Neutrophil (primary cell): ENCODE measurements around the gene LORICRIN.

Experiments used
- H3K27ac ChIP-seq: fragments of 200-600 bp; sonication (generic); 2 replicates; pipeline ENCODE4 v1.5.1; 2016; ENCODE audit warnings: mild to moderate bottlenecking, moderate library complexity
- H3K27me3 ChIP-seq: fragments of 200-600 bp; sonication (generic); 2 replicates; pipeline ENCODE4 v1.6.0; 2016; ENCODE audit warnings: mild to moderate bottlenecking
- H3K36me3 ChIP-seq: fragments of 200-600 bp; sonication (generic); 2 replicates; pipeline ENCODE4 v1.5.1; 2017
- H3K4me1 ChIP-seq, 2 experiments: fragments of 200-600 bp in 1 of 2; sonication (generic) in 1 of 2; 1 replicate in 1 of 2; 2 replicates in 1 of 2; pipeline versions ENCODE4 v1.5.1 to v1.6.1; 2013 to 2016; ENCODE audit warnings: low read depth in 1 of 2, low read length in 1 of 2, mild to moderate bottlenecking in 1 of 2, moderate library complexity in 1 of 2; ENCODE audit not compliant: control insufficient read depth in 1 of 2, insufficient read depth in 1 of 2
- H3K4me3 ChIP-seq, 2 experiments: fragments of 200-600 bp in 1 of 2; sonication (generic) in 1 of 2; 1 replicate in 1 of 2; 2 replicates in 1 of 2; pipeline ENCODE4 v1.5.1; 2013 to 2016; ENCODE audit warnings: low read depth in 1 of 2, low read length in 1 of 2, mild to moderate bottlenecking in 1 of 2, moderate library complexity in 1 of 2
- H3K9me3 ChIP-seq: fragments of 200-600 bp; sonication (generic); 2 replicates; pipeline ENCODE4 v1.5.1; 2016
- CTCF ChIP-seq: fragments of 200-600 bp; sonication (generic); IDR thresholded peaks from 2 replicates; pipeline ENCODE4 v1.5.1; 2016; ENCODE audit warnings: antibody characterized with exemption

The LORICRIN gene

GRCh38 chr1:153246825-153247224 is 12.7 kb upstream of the LORICRIN start:
- Histone ChIP-seq H3K36me3 (no peaks in the 10 kb centered on the region), H3K27me3 (peaks cover 51% of the 10 kb centered on the region), H3K27ac (no peak overlapping the region), H3K4me3 (no peak overlapping the region), H3K9me3 (no peaks in the 10 kb centered on the region), H3K4me1 (peaks cover 10 to 11% of the 10 kb centered on the region in 2 experiments)
- TF ChIP-seq CTCF, result no peak

GRCh38 chr1:153248176-153248879 is 11.2 kb upstream of the LORICRIN start:
- Histone ChIP-seq H3K27me3 (peaks cover 52% of the 10 kb centered on the region), H3K27ac (no peak overlapping the region), H3K4me1 (peaks cover 17% of the 10 kb centered on the region in 2 experiments), H3K9me3 (no peaks in the 10 kb centered on the region), H3K36me3 (no peaks in the 10 kb centered on the region), H3K4me3 (no peak overlapping the region)
- no peak for TF ChIP-seq CTCF

DNA sequence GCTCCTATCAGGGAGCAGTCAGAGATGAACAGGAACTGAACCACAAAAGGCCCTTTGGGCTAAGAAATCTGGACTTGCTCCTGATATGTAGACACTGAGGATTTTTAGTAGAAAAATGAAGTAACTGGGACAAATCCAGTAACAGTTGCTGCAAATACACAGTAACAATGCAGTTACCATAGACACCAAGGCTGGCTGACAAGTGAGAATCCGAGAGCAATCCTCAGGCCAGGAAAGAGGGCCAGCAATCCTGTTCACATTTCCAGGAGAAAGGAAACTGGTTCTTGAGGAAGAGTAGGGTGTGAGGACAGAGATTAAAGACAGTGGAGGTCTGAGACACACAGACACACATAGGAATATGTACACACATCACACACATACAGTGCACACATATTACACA is 9.3 kb upstream of the LORICRIN start:
- Histone ChIP-seq H3K4me3 (no peak overlapping the region), H3K27ac (no peak overlapping the region), H3K36me3 (no peaks in the 10 kb centered on the region), H3K9me3 (no peaks in the 10 kb centered on the region), H3K27me3 (peaks cover 58% of the 10 kb centered on the region), H3K4me1 (peaks cover 17% of the 10 kb centered on the region in 2 experiments)
- TF ChIP-seq CTCF, result no peak

- Histone ChIP-seq H3K4me1 (peaks cover 17% of the 10 kb centered on the region in 2 experiments), H3K4me3 (no peak overlapping the region), H3K27ac (no peak overlapping the region), H3K27me3 (peaks cover 61% of the 10 kb centered on the region), H3K36me3 (no peaks in the 10 kb centered on the region), H3K9me3 (no peaks in the 10 kb centered on the region)
- TF ChIP-seq CTCF, result no peak
Observed at GRCh38 chr1:153251087-153251486, 8.4 kb upstream of the LORICRIN start.

DNA sequence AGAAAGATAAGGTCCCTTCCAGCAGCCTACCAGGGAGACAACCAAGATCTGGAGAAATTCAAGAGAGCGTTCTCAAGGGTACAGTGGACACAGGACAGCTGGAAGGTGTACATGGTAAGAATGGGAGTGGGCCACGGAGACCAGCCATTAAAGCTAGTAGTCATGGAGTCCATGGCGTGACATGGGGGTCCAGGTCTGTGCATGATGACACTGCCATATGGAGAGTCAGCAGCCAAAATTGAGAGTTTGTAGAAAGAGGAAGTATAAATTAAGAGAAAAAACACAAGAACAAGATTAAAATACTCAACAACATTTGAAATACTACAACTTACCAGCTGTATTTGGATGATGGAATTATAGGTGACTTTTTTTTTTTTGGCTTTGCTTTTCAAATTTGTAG is 7.9 kb upstream of the LORICRIN start:
- no peak overlapping the region for H3K27ac ChIP-seq
- no peak overlapping the region for H3K4me3 ChIP-seq
- no peak for TF ChIP-seq CTCF
- H3K9me3 ChIP-seq, result no peaks in the 10 kb centered on the region
- no peaks in the 10 kb centered on the region for H3K36me3 ChIP-seq
- peaks cover 59% of the 10 kb centered on the region for H3K27me3 ChIP-seq
- H3K4me1 ChIP-seq, result peaks cover 17% of the 10 kb centered on the region in 2 experiments
